ENCODE measurements around the gene ST3GAL2. TPM values are rescaled to one million over a fixed set of nuclear protein-coding genes. Genes with fewer than 3 reads are reported as not detected.

The ST3GAL2 gene
- total and polyA plus RNA-seq, 9 of the 15 experiments (the other 6 are each of a cell fraction or from before 2014, with no cell fraction given) = 1.5 to 108 (median 34.3) TPM

DNA sequence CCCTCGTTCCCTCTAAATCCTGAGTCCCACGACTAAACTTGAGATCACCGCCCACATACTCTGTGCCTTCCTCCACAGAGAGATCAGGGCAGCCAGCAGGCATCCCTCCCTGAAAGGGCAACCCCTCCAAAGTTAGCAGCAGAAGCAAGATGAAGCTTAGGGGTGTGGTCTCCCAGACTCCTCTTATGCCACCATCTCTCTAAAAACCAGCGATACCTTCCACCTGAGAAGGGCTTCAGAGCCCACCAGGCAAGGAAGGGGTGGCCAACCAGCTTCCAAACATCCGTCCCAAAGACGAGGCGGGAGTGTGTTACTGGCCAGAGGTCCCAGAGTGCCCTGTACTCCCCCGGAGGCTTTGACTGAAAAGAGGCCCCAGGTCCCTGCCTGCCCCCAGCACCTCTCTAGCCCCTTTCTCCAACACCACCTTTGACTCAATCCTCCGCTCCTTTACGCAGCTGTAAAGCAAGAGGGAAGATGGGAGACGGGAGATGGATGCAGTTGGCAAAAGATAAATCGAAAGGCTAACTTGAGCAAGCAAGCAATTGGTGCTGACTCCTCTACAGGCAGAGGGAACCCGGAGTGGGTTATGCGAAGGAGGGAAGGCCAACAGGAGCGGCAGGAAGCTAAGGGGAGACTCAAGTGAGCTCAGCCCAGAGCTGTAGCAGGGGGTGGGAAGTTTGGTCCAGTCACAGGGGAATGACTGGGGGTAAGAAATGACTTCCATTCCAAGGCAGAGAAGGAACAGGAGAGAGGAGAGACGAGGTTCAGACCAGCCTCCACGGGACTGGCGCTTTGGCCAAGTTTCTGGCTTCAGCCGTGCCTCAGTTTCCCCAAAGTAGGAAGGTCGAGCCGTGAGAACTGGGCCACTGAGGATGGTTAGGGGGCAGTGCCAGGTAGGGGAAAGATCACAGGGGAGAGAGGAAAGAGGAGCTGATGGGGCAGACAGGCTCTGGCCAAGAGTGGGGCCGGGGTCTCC lies 1.0 kb downstream of the ST3GAL2 start (continued):
- TF ChIP-seq POLR2B (IDR thresholded peaks at IDR 0.05; ENCODE audit: low read depth, partially characterized antibody) = peak; percentile 22
- no peak for TF ChIP-seq RBM15 (IDR thresholded peaks at IDR 0.05; ENCODE audit: insufficient read depth, low read length)
- TF ChIP-seq SUPT5H (IDR thresholded peaks at IDR 0.05) = 0 out of 2 replicates have a peak, but pooled peaks have one; percentile 15
- TF ChIP-seq TAF1 (IDR thresholded peaks at IDR 0.05; ENCODE audit: control insufficient read depth, extremely low read depth, insufficient read depth, low read length, severe bottlenecking) = peak; percentile 19
- TF ChIP-seq, protein P1, sequence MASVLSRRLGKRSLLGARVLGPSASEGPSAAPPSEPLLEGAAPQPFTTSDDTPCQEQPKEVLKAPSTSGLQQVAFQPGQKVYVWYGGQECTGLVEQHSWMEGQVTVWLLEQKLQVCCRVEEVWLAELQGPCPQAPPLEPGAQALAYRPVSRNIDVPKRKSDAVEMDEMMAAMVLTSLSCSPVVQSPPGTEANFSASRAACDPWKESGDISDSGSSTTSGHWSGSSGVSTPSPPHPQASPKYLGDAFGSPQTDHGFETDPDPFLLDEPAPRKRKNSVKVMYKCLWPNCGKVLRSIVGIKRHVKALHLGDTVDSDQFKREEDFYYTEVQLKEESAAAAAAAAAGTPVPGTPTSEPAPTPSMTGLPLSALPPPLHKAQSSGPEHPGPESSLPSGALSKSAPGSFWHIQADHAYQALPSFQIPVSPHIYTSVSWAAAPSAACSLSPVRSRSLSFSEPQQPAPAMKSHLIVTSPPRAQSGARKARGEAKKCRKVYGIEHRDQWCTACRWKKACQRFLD (CRISPR knock-in tag; IDR thresholded peaks at IDR 0.05) = 0 out of 2 replicates have a peak, but pooled peaks have one; percentile 6
- TF ChIP-seq FOXA3 (CRISPR knock-in tag; conservative IDR thresholded peaks at IDR 0.05 in 1 of 2, IDR thresholded peaks at IDR 0.05 in 1 of 2) = no peak
- no peak for TF ChIP-seq ZNF707 (CRISPR knock-in tag; conservative IDR thresholded peaks at IDR 0.05)
- TF ChIP-seq SP1 (CRISPR knock-in tag; IDR thresholded peaks at IDR 0.05) = peak; percentile 58; the same call in 1 of the 2 replicates
- no peak for TF ChIP-seq POU5F1 (IDR thresholded peaks at IDR 0.05; ENCODE audit: borderline replicate concordance, low read depth, low read length, partially characterized antibody)
- no peak for TF ChIP-seq CSDE1 (IDR thresholded peaks at IDR 0.05)
- no peak for TF ChIP-seq KDM5B (IDR thresholded peaks at IDR 0.05; ENCODE audit: insufficient replicate concordance, low read depth, low read length)
- no peak for TF ChIP-seq SIRT6 (IDR thresholded peaks at IDR 0.05; ENCODE audit: low read depth, low read length)
- TF ChIP-seq, protein P2, sequence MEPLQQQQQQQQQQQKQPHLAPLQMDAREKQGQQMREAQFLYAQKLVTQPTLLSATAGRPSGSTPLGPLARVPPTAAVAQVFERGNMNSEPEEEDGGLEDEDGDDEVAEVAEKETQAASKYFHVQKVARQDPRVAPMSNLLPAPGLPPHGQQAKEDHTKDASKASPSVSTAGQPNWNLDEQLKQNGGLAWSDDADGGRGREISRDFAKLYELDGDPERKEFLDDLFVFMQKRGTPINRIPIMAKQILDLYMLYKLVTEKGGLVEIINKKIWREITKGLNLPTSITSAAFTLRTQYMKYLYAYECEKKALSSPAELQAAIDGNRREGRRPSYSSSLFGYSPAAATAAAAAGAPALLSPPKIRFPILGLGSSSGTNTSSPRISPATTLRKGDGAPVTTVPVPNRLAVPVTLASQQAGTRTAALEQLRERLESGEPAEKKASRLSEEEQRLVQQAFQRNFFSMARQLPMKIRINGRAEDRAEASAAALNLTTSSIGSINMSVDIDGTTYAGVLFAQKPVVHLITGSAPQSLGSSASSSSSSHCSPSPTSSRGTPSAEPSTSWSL (CRISPR knock-in tag; IDR thresholded peaks at IDR 0.05; ENCODE audit: borderline replicate concordance) = no peak
- TF ChIP-seq, protein P3, sequence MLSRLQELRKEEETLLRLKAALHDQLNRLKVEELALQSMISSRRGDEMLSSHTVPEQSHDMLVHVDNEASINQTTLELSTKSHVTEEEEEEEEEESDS (CRISPR knock-in tag; IDR thresholded peaks at IDR 0.05) = no peak
- TF ChIP-seq ZBED1 (IDR thresholded peaks at IDR 0.05) = no peak
- 0 out of 2 replicates have a peak, but pooled peaks have one; percentile 14 for TF ChIP-seq PML (IDR thresholded peaks at IDR 0.05; ENCODE audit: low read length)
- TF ChIP-seq RUNX1 (IDR thresholded peaks at IDR 0.05; ENCODE audit: low read depth) = no peak
- 0 out of 2 replicates have a peak, but pooled peaks have one; percentile 17 for TF ChIP-seq ZSCAN32 (CRISPR knock-in tag; IDR thresholded peaks at IDR 0.05)
- peak; percentile 88 for TF ChIP-seq KAT7 (CRISPR knock-in tag; IDR thresholded peaks at IDR 0.05; ENCODE audit: borderline replicate concordance)
- TF ChIP-seq, protein P4, sequence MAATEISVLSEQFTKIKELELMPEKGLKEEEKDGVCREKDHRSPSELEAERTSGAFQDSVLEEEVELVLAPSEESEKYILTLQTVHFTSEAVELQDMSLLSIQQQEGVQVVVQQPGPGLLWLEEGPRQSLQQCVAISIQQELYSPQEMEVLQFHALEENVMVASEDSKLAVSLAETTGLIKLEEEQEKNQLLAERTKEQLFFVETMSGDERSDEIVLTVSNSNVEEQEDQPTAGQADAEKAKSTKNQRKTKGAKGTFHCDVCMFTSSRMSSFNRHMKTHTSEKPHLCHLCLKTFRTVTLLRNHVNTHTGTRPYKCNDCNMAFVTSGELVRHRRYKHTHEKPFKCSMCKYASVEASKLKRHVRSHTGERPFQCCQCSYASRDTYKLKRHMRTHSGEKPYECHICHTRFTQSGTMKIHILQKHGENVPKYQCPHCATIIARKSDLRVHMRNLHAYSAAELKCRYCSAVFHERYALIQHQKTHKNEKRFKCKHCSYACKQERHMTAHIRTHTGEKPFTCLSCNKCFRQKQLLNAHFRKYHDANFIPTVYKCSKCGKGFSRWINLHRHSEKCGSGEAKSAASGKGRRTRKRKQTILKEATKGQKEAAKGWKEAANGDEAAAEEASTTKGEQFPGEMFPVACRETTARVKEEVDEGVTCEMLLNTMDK (IDR thresholded peaks at IDR 0.05; ENCODE audit: borderline replicate concordance, insufficient read depth, low read depth, low read length, poor library complexity, severe bottlenecking) = no peak
- no peak for TF ChIP-seq FOSL1 (tag; conservative IDR thresholded peaks at IDR 0.05)
- peak; percentile 29 for TF ChIP-seq ZFX (CRISPR knock-in tag; IDR thresholded peaks at IDR 0.05)

All from K562 (cell line).